ENCODE results near the gene SIK2.
"Not testable (repeated sequence)": the region's sequence is repeated elsewhere in the genome, so short reads cannot be mapped to it uniquely, and the experiment has no call there.

SIK2 gene

DNA sequence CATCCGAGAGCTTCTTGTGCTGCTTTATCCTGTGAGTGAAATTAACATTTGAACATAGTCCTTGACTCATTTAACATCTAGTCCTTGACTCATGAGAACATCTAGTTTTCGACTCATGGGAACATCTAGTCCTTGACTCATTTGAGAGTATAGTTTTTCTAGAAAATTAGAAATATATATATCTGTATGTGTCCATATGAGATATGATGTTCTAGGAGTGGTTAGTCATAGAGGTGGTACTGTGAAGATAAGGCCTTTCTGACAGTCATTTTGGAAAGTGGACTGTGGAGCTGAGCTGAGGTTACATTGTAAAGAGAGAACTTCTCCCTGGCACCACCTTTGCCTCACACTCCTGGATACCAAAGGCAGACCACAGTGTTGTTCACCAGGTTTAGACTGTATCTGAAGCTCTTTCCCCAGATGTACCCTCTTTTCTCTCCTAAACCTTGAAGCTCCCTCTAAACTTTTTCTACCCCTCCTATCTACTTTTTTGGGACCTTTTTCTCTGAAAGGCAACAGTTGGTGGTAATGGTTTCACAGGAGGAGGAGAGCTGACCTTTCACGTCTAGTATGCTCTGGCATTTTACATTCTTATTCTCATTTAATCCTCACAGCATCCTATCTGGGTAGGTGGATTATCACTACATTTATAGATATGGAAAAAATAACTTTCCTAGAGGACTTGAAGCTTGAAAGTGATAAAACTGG, 96.8 kb downstream of the SIK2 start:
- no peak for DNase-seq (ENCODE audit: low read depth)

DNA sequence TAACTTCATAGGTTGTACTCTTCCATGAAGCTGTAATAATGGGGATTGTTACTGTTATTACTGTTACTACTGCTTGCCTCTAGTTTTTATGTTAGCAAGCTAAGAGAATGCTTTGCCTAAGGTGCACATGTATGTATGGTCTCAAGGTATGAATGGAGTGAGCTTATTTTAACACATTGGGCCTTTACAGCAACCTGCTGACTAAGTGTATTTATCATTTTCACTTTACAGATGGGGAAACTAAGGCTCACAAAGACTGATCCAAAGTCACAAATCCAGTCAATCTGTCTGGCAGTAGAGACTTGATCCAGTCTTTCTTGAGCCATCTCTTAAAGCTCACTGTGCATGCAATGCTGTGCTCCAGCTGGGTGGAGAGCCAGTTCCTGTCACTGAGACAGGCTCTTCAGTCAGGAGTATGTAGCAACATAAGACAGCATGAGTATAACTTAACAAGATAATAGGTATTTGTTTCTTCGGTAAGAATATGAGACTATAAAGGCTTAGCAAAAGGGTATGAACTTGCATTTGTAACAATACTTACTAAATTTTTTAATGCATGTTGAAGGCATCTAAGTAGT, 97.4 kb downstream of the SIK2 start:
- no peak for DNase-seq (ENCODE audit: low read depth)

DNA sequence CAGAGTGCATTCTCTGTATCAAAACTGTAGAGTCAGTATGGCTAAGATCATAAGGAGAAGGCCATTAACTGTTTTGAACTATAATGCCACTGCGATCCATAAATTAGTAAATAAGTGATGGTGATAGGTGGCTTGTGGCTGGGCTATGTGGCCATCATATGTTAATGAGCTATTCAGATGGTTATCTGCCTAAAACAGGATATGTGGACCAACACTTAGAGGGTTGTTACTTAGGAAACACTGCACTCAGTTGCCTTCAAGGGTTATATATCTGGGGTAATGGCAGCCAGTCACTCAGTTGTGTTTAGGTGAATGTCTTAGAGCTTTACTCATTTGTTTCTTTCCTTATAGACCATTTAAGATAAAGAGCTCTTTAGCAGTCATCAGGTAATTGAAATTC, 97.9 kb downstream of the SIK2 start:
- no peak for DNase-seq (ENCODE audit: low read depth)

DNA sequence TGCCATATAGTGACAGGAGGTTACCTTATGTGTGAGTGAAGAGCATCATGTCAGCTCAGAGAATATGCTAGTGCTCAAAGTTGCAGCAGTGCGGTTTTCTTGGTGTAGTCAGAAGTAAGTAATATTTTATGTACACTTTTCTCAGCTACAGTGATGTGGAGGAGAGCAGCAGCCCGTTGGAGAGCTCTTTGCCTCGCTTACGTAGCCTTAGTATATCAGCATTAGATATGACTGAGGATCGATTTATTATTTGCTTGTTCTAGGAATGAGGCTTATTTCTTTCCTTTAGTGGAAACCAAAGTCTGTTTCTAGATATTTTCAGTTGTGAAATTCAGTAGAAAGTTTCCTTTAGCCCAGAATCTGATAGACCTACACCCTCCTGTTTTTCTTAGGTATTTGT, 100.4 kb downstream of the SIK2 start:
- DNase-seq (ENCODE audit: low read depth), result no peak

DNA sequence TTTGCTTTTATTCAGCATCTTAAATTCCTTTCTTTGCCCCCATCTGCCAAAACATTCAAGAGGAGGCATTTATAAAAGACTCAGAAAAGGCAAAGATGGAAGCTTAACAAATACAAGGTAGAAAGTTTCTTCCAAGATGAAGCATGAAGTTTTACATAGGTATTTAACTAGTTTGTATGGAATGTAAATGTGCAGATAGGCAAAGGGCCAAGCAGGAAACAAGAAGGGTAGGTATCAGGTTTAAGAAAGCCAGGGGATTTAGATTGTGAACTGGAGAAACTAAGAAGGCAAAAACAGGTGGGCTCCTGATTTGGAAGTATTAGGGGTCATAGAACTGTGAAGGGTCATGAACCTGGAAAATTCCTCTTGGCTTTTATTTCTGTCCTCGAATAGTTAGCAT, 101.3 kb downstream of the SIK2 start:
- DNase-seq (ENCODE audit: low read depth), result no peak

DNA sequence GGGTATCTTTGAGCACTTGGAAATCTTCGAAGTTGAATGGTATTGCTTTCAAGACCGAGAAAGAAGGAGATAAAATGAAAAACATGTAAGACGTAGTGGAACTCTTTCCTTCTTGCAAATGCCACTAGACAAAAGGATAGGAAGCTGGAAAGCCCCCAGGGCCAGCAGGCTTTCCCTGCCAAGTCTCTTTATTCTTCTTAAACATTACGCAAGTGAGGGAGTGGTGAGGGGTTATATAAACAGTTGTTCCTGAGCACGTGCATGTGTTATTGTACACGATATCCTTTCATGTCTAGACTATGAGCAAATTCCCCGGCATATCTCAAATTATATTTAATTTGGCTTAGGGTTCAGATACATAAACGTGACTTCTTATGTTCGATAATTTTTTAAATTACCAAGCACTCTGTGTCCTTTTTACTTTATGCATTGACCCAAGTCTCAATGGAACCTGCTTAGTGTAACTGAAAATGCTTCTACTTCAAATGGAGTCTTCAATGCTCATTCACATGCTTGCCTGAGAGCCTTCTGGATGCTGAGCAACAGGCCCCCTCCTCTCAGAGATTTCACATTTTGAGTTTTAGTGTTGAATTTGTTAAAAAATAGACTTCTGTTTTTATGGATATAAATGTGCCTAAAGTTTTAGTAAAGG, 104.9 kb downstream of the SIK2 start:
- no peak for DNase-seq (ENCODE audit: low read depth)

DNA sequence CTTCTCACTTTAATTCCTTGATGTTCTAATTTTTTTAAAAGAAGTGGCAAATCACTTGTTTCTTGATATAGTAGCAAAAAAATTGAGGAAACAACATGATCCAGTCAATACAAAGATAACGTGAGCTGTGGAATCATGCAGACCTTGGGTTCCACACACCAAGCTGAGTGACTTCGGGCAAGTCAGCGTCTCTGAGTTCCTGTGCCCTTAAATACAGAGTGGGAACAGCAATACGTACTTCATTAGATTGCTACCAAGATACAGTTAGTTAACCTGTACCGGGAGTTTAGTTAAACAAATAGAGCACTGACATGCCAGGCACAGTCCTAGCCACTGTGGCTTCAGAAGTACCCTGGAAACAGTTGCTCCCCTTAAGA, 105.4 kb downstream of the SIK2 start:
- DNase-seq (ENCODE audit: low read depth), result no peak

DNA sequence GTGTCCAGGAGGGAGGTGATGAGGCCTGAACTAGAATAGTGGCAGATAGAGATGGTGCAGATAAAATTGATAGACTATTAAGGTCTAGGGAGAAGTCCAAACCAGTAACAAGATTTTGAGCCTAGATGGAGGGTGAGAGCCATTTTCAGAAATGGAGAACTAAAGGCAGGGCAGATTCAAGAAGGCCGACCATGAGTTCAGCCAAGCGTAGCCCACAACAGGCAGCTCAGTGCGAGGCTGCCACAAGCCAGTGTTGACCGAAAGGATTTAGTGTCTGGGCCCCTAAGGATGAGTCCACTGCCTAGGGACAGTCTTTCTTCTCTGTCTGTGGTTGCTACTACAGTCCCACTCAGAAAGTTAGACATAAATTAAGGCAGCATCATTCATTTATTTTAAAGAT, 112.3 kb downstream of the SIK2 start:
- no peak for DNase-seq (ENCODE audit: low read depth)

DNA sequence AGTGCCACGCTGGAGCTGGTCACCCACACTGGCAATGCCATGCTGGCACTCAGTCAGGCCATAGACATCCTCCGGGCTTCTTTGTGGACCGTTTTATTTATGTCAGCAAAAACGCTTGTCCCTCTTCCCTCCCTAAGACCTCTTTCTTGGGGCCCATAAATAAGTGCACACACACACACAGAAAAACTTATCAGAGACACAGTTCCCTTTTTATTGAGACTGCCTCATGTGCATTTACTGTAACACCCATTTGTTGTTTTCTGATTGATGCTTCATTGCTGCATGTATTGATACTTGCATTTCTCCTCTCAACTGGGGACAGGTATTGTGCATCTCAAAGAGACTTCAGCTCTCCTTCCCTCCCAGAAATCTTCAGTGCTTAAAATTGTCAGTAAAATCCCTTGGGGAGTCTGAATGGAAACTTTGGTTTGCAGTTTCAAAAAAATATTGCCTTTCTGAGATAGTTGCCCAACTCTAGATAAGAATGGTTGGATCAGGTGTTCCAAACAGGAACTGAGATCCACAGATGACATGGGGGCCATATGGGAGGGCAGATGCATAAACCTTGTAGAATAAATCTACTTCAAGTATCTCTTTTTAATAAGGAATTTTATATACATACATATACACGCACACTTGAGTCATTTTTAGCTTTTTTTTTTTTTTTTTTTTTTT, 113.0 kb downstream of the SIK2 start:
- DNase-seq (ENCODE audit: low read depth), result no peak

DNA sequence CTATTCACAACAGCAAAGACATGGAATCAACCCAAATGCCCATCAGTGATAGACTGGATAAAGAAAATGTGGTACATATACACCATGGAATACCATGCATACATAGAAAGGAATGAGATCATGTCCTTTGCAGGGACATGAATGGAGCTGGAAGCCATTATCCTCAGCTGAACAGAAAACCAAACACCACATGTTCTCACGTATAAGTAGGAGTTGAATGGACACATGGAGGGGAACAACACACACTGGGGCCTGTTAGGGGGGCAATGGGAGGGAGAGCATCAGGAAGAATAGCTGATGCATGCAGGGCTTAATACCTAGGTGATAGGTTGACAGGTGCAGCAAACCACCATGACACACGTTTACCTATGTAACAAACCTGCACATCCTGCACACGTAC, 115.4 kb downstream of the SIK2 start:
- DNase-seq (ENCODE audit: low read depth), result not testable (repeated sequence)

DNA sequence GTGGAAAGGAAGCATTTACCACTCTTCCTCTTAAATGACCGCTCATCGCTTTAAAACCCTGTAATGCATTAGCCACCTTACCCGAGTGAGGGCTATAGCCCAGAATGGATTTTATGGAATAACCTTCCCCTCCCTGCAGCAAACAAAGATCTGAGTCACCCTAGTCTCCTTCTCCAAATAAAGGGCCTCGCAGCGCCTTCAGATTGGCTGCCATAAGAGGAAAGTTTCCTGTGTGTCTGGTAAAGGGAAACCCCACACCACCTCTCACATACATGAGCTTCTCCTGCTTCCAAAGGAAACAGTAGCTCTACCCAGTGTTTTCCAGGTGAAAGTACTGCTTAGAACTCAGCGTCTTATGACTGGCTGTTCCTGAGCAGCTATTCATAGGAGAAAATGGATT, 116.2 kb downstream of the SIK2 start:
- DNase-seq (ENCODE audit: low read depth), result no peak

DNA sequence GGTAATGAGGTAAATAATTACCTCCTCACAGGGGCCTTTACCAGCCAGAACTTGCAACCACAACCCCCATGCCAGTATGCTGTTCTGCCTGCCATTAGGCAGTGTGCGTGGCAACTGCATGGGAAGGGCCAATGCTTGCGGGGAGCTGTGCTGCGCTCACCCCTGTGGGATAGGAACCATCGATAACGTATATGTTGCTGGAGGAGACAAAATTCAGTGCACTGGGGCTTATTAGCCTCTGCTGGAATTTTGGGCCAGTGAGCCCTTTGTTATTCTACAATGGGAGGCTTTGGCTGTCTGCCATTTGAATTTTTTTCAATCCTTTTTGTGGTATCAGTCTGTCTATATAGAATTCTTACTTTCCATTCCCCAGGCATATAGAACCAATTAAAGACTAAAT, 116.6 kb downstream of the SIK2 start:
- no peak for DNase-seq (ENCODE audit: low read depth)

DNA sequence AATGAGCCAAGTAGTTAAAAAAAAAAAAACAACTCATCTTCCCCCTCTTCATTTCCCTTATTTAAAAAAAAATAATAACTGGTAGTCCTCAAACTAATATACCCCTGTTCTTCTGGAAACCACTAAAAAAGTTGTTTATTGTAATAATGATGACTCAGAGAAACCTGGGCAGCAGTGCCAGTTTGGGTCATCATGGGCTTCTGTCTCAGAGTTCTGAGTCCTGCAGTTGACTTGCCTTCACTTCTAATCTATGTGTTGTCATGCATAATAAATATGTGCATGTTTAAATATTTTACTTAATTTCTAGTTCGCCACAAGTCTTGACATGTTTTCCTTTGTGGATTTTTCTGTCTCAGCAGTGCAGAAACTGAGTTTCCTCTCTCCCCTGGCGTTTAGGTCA, 117.1 kb downstream of the SIK2 start:
- no peak for DNase-seq (ENCODE audit: low read depth)

DNA sequence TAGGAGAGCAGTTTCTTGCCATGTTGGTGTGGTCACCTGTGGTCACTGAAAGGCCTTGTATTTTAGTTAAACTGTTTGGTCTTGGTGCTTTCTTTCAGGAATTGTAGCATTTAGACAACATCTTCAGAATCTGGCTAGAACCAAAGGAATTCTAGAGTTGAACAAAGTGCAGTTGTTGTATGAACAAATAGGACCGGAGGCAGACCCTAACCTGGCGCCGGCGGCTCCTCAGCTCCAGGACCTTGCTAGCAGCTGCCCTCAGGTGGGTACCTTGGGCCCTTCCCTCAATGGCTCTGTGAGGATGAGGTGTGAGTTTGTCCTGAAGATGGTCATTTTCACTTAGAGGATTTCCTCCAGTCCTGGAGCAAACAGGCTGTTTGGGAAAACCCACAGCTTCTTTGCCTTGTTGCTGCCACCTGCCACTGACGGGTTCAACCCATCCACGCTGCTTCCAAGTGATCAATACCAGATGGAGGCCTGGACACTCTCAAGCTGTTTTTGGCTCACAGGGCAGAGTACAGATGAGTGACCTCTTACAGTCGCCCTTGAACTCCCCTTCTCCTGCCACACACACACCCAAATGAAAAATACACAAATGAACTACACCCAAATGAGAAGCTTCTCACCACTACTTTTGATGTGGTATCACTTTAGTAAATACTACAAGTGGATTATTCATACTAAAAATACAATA, 118.7 kb downstream of the SIK2 start:
- DNase-seq (ENCODE audit: low read depth), result no peak

DNA sequence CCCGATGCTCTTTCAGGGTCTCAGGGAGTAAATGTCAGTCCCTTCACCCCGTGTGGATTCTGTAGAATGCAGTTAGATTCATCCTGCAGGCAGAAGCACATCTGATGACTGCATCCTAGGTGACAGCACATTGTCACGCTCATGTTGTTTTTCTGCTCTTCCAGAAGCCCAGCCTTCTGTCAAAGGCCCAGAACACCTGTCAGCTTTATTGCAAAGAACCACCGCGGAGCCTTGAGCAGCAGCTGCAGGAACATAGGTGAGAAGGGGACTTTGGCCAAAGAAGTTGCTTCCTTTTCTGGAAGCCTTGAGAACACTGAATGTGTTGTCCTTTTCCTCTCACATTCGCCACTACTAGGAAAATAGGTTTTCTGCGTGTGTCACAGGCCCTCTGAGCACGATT, 120.3 kb downstream of the SIK2 start:
- no peak for DNase-seq (ENCODE audit: low read depth)

DNA sequence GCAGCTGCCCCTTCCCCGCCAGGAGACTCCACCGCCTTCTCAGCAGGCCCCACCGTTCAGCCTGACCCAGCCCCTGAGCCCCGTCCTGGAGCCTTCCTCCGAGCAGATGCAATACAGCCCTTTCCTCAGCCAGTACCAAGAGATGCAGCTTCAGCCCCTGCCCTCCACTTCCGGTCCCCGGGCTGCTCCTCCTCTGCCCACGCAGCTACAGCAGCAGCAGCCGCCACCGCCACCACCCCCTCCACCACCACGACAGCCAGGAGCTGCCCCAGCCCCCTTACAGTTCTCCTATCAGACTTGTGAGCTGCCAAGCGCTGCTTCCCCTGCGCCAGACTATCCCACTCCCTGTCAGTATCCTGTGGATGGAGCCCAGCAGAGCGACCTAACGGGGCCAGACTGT, 121.3 kb downstream of the SIK2 start:
- no peak for DNase-seq (ENCODE audit: low read depth)

DNA sequence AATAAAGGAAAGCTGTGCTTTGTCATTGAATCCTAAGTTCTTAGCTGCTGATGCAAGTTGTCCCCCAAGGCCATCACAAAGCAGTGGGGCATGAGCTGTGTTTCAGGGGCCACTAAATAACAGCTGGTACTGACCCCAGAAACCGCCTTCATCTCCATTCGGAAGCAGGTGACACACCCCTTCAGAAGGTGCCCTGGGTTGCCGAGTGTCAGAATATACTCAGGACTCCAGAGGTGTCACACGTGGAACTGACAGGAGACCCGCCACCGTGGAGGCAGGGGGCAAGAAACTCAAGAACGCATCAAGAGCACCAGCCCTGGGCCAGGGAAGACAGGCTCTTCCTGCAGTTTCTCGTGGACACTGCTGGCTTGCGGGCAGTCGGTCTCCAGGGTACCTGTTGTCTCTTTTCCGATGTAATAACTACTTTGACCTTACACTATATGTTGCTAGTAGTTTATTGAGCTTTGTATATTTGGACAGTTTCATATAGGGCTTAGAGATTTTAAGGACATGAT, 122.4 kb downstream of the SIK2 start:
- no peak for DNase-seq (ENCODE audit: low read depth)

DNA sequence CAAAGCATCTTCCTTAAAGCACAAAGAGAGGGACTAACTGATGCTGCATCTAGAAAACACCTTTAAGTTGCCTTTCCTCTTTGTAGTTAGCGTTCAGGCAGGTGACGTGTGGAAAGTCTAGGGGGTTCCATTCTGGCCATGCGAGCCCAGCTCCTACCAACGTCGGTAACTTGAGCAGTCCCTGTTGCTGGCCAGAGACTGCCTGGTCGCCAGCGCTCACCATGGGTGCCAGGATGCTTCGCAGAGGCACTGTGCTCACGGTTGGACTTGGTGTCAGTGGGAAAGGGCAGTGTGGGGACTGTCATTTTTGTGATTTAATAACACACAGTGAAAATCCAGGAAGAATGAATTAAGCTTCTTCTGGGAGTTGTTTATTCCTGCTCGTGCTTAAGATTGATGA, 123.4 kb downstream of the SIK2 start:
- no peak for DNase-seq (ENCODE audit: low read depth)

DNA sequence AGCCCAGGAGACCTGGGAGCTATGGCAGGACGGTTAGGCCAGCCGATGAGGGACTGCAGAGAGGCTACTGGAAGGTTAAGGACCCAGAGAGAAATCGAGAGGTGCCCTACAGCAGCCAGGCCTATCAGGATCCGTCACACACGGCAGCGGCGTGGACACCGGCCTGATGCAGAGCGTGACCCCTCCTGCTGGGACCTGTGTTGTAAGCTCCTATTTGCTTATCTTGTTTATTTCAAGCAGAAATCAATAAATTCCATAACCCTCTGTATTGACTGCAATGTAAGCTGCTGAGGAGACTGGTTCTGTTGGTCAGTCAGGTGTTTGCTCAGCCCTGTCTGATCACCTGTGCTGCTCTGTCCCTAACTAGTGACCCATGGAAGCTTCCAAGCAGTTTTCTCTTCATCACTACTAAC, 124.1 kb downstream of the SIK2 start:
- DNase-seq (ENCODE audit: low read depth), result no peak

DNA sequence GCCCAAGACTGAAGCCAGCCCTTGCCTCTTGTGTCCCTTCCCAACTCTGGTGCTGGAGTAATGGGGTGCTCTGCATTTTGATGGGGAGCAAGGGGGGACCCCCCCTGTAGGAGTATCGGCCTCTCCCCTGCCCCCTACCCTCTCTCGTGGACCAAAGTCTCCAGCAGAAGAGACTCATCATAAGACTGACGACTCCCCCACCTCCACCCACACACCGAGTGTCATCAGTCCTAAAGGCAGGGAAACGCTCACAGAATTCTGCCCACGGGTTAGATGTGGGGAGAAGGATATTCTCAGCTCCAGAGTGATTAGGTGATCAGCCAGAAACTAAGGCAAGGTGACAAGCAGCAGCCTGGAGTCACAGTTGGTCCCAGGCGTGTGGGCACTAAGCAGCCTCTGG, 125.2 kb downstream of the SIK2 start:
- no peak for DNase-seq (ENCODE audit: low read depth)

DNA sequence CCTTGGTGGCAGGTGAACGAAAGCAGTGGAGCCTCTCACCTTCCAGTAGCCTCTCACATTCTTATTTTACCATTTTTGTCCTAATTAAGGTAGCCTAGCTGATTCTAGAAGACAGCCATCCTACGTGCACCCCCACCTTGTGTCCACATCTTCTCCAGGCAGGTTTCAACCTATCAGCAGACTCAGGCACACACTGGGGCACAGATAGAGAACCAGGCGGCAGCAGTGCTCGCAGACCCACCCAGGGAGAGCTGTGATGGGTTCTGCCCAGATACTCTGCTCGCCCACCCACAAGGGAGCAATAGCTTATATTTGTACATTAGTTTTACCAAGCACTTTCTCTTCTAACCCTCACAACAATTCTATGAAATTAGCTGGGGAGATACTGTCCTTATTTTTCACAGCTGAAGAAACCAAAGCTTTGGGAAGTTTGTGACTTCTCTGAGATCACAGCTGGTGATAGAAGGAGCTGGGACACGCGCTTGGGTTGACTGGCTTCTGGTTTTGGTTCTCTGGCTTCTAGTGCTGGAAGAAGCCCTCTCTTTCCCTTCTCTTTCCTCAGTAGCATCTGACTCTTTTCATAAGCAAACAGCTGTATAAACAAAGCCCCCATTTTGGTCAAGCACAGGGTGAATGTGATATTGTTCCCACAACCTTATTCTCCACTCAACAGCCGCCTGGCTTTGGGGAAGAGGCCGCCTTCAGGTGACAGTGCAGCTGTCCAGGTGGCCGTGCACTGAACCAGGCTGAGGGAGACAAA, 127.0 kb downstream of the SIK2 start:
- no peak for DNase-seq (ENCODE audit: low read depth)

DNA sequence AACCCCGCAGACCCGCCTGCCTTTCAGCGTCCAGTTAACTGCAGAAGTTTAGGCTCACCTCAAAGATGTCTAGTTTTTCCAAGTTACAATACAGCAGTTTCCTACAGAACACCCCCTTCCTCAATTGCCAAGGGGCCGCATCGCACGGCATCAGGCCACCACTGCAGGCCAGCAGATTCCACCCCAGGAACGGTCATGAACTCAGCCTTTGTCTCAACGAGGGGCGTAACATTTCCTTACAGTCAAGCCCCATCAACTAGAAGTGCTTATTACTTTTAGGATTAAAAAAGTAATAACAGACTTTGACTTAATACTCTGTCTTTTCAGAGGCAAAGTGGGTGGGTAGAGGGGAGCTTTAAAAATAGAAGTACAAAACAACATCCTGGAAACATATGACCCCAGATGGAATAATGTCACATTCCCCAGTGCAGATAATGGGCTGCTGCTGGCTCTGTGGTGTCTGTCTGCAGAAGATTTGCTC, 127.6 kb downstream of the SIK2 start:
- DNase-seq (ENCODE audit: low read depth), result no peak
